NCI-H2029 treated with DMSO at 0.1 percent for 48 hours (cell line): Measurements from ENCODE around the gene AKR1A1.

Source experiments
- DNase-seq: peaks from one replicate; lab custom pipeline; 2025; lab: John Stamatoyannopoulos, UW

The AKR1A1 gene

GRCh38 chr1:45619149-45619921, 68.7 kb downstream of the AKR1A1 start:
- no peak for DNase-seq
